Measurements from ENCODE around the gene SOX1.

The SOX1 gene

GRCh38 chr13:112071723-112072533 lies 5.0 kb downstream of the SOX1 start:
- DNase-seq (ENCODE audit: extremely low read depth in 1 of 2, low read depth in 1 of 2), result no peak

- no peak for DNase-seq (ENCODE audit: extremely low read depth in 1 of 2, low read depth in 1 of 2)
These were observed 5.7 kb downstream of the SOX1 start for GRCh38 chr13:112072534-112073244.

- DNase-seq (ENCODE audit: extremely low read depth in 1 of 2, low read depth in 1 of 2), result no peak
These were observed 6.5 kb downstream of the SOX1 start for GRCh38 chr13:112073245-112074138.

GRCh38 chr13:112074139-112074865 lies 7.4 kb downstream of the SOX1 start:
- DNase-seq (ENCODE audit: extremely low read depth in 1 of 2, low read depth in 1 of 2), result no peak

DNA sequence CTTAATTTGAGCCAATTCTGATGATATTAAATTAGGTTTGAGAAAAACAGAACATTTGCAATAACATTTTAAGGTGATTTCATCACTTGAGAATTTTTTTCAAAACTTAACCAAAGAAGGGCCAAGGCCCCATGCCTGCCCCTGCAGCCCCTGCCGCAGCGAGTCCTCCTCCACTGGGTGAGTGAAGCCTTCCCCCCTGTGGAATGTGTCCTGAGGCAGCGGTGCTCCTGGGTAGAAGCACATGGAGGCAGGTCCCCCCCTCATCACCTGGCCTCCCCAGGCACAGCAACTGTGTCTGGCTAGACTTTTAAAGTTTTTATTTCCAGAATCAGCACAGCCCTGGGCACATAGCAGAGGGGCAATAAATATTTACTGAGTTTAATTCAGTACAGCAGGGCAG lies 10.8 kb downstream of the SOX1 start:
- DNase-seq (ENCODE audit: extremely low read depth in 1 of 2, low read depth in 1 of 2), result no peak

DNA sequence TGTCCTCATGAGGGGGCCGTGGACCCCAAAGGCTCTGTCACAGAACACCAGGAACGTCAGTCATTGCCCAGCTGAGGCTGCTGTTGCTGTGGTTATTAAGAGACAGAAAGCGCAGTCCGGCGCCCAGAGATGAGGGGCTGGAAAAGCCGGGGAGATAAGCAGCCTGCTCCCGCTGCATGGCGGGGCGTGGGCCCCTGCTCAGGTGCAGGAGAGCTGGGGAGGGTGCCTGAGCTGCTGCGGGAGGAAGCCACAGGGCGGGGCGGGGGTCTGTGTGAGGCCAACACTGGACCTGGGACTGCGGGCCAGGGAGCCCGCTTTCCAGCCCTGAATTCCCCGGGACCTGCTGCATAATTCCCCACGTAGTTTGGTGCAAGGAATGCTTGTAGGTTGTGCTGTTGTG lies 11.3 kb downstream of the SOX1 start:
- no peak for DNase-seq (ENCODE audit: extremely low read depth in 1 of 2, low read depth in 1 of 2)

- DNase-seq (ENCODE audit: extremely low read depth in 1 of 2, low read depth in 1 of 2), result no peak
These were observed 12.1 kb downstream of the SOX1 start for GRCh38 chr13:112078879-112079531.

DNA sequence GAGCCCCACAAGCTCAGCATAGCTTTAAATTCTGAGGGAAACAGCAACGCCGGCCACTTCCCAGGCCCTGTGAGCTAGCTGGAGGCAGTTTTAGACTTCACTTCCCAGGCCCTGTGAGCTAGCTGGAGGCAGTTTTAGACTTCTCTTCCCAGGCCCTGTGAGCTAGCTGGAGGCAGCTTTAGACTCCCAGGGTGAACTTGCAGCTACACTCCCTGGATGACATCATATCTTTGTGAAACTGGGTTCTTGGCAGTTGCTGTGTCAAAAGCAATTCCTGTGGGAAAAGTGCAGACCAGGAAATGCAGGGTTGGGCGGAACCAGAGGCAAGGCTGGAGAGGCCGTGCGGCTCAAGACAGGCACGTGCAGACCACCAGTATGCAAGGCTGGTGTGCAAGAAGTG lies 12.7 kb downstream of the SOX1 start:
- DNase-seq (ENCODE audit: extremely low read depth in 1 of 2, low read depth in 1 of 2), result no peak

DNA sequence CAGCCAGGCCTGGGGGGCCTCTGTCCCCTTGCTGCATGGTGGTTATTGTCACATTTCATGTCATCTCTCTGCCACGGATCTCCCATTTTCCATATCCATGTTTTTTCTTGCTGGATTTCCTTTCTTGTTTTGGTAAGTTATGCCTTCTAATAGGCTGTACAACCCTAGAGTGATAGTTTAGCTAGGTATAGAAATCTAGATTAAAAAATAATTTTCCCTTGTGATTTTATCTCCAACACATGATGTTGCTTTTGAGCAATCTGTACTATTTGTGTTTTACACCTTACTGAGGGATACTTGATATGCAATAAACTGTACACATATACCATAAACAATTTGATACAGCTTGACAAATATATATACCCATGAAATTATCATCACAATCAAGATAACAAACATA lies 17.0 kb downstream of the SOX1 start:
- no peak for DNase-seq (ENCODE audit: extremely low read depth in 1 of 2, low read depth in 1 of 2)

GRCh38 chr13:112092453-112092852 lies 25.5 kb downstream of the SOX1 start:
- no peak for DNase-seq (ENCODE audit: extremely low read depth in 1 of 2, low read depth in 1 of 2)

DNA sequence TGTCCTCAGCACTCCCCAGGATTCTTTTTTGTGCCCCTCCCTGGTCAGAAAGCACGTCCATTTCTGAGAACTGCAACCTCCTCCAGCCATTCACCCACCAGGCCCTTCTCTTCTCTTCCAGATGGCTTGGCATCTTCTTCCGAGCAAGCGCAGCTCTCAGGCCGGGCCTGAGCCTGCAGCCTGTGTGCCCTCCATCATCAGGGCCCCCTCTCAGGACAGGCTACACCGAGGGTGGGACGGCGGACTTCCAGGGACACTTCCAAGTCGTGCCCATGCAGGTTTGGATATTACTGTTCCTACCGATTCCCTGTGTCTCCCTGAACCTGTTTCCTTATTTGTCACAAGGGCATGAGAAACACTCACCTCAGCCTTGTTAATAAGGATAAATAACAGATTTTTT lies 28.4 kb downstream of the SOX1 start:
- DNase-seq (ENCODE audit: extremely low read depth in 1 of 2, low read depth in 1 of 2), result no peak

- DNase-seq (ENCODE audit: extremely low read depth in 1 of 2, low read depth in 1 of 2), result no peak
These were observed 30.0 kb downstream of the SOX1 start for GRCh38 chr13:112096959-112097358.

- no peak for DNase-seq (ENCODE audit: extremely low read depth in 1 of 2, low read depth in 1 of 2)
These were observed 30.8 kb downstream of the SOX1 start for GRCh38 chr13:112097770-112098169.

- no peak for DNase-seq (ENCODE audit: extremely low read depth in 1 of 2, low read depth in 1 of 2)
These were observed 31.8 kb downstream of the SOX1 start for GRCh38 chr13:112098699-112099098.

DNA sequence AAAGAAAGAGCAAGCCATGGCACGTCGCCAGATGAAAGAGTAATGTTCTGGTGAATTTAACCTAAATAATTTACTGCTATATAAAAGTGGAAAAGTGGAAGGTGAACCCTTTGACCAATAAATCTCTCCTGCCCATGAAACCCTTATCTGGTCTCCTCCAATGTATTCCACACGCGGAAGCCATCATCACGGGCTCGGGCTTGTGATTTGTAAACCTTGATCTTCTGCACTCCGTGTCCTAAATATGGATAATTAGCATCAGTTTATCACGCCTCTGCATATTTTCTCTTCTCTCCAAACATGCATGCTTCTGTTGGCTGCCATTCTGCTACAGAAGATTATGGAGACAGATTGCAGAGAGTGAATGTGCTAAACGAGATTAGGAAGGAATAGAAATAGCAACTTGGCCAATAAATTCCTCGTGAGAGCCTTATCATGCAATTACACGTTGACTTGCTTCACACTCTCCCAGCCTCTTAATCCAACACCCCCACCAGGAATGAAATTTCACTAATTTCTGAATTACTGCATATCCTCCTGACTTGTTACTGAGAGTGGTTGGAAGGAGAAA lies 34.5 kb downstream of the SOX1 start:
- no peak for DNase-seq (ENCODE audit: extremely low read depth in 1 of 2, low read depth in 1 of 2)

DNA sequence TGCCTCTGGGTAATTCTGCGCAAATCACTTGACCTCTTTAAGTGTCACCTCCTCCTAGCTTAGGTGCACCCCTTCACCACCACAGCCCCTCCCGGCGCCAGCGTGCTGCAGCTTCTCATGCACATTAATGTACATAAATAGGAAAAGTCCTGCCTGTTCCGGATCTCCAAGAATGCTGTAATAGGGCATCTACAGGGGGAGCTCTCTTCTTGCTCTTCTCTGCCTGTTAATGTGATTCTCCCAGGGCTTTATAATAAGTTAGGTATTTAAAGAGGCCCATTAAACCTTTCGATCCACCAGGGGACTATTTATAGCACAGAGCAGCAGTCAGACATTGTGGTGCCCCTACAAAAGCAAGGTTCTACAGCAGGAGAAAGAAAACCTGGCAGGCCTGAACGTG lies 35.3 kb downstream of the SOX1 start:
- DNase-seq (ENCODE audit: extremely low read depth in 1 of 2, low read depth in 1 of 2), result no peak

DNA sequence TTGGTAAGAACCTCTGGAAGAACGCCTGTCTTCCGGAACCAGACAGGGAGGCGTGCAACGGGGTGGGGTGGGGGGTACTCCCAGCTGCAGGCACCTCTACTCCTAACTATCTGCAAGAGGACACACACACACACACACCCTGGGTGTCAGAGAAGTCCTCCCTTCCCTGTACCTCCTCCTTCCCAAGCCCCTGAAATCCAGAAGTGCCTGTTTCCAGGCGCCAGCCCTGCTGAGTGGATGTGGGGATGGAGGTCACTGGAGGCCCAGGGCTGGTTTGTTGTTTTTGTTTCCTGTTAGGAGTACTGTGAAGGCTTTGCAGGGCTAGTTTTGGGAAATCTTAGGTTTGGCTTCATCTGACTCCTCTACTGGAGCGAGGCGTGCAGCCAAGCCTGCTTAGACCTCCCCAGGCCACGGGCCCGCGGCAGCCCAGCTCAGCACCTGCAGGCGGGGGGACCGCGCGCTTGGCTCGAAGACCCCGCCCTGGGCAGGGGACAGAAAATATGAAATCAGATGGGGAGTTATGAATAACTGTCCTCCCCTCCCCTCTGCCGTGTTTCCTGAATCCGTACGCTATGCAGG lies 36.4 kb downstream of the SOX1 start:
- no peak for DNase-seq (ENCODE audit: extremely low read depth in 1 of 2, low read depth in 1 of 2)

GRCh38 chr13:112103961-112104880 lies 37.3 kb downstream of the SOX1 start:
- no peak for DNase-seq (ENCODE audit: extremely low read depth in 1 of 2, low read depth in 1 of 2)

DNA sequence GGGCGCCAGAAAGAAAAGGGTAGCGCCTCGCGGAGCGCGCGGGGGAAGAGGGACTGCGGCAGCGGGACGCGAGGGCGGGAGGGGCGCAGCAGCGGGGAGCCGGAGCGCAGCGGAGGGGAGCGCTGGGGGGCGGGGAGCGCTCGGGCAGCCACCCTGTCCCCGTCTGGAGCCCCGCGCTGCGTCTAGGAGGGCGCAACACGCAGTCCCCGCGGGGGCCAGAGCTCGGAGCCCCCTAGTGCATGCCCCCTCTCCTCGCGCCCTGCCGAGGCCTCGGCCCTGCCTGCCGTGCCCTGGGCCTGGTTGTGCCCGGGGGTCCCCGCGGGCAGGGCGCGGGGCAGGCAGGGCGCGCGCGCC lies 37.9 kb downstream of the SOX1 start:
- no peak for DNase-seq (ENCODE audit: extremely low read depth in 1 of 2, low read depth in 1 of 2)
